Neural cell (in vitro differentiated cells): ENCODE measurements around the gene PLIN4. TPM values are rescaled to one million over a fixed set of nuclear protein-coding genes. Genes with fewer than 3 reads are reported as not detected.

ENCODE experiments used
- H2AFZ ChIP-seq: fragments of 200-600, 300-800 bp; sonication (generic), shearing (Covaris generic); 2 replicates; pipeline ENCODE4 v1.6.0; 2014; ENCODE audit warnings: low read depth, mild to moderate bottlenecking, antibody characterized with exemption, low read length, moderate library complexity
- H3F3A ChIP-seq: fragments of 200-600 bp; shearing (Covaris generic); 2 replicates; pipeline ENCODE4 v1.6.1; 2016; ENCODE audit warnings: mild to moderate bottlenecking, moderate library complexity, mixed read lengths, antibody characterized with exemption, low read length; ENCODE audit not compliant: insufficient read depth, poor library complexity, severe bottlenecking
- H3K27ac ChIP-seq: fragments of 200-600, 300-800 bp; sonication (generic), shearing (Covaris generic); 2 replicates; pipeline ENCODE4 v1.5.1; 2014; ENCODE audit warnings: mild to moderate bottlenecking, low read length, moderate library complexity
- H3K27me3 ChIP-seq: fragments of 300-800, 200-600 bp; sonication (generic), shearing (Covaris generic); 2 replicates; pipeline ENCODE4 v1.6.0; 2014; ENCODE audit warnings: mild to moderate bottlenecking, low read depth, low read length, moderate library complexity; ENCODE audit not compliant: insufficient read depth
- H3K36me3 ChIP-seq: fragments of 300-800, 200-600 bp; sonication (generic), shearing (Covaris generic); 2 replicates; pipeline ENCODE4 v1.5.1; 2014; ENCODE audit warnings: mild to moderate bottlenecking, antibody characterized with exemption, low read length, moderate library complexity; ENCODE audit not compliant: insufficient read depth
- H3K4me2 ChIP-seq: fragments of 300-800, 200-600 bp; sonication (generic), shearing (Covaris generic); 2 replicates; pipeline ENCODE4 v1.6.0; 2014; ENCODE audit warnings: mild to moderate bottlenecking, low read length
- H3K4me3 ChIP-seq: fragments of 300-800, 200-600 bp; sonication (generic), shearing (Covaris generic); 2 replicates; pipeline ENCODE4 v1.5.1; 2014; ENCODE audit warnings: mild to moderate bottlenecking, low read length, moderate library complexity
- H3K79me2 ChIP-seq: fragments of 200-600 bp; shearing (Covaris generic); replicated peaks from 2 replicates; pipeline ENCODE4 v1.6.0; 2014; ENCODE audit warnings: mild to moderate bottlenecking, low read length, moderate library complexity; ENCODE audit not compliant: insufficient read depth
- H3K9ac ChIP-seq: fragments of 300-800, 200-600 bp; sonication (generic), shearing (Covaris generic); 2 replicates; pipeline ENCODE4 v1.6.1; 2016; ENCODE audit warnings: mild to moderate bottlenecking, low read length, mixed read lengths
- H3K9me2 ChIP-seq: fragments of 200-600 bp; shearing (Covaris generic); 2 replicates; pipeline ENCODE4 v1.6.1; 2016; ENCODE audit warnings: mild to moderate bottlenecking, low read length, mixed read lengths; ENCODE audit not compliant: insufficient read depth
- H3K9me3 ChIP-seq: fragments of 200-600, 300-800 bp; sonication (generic), shearing (Covaris generic); 2 replicates; pipeline ENCODE4 v1.6.1; 2016; ENCODE audit warnings: mild to moderate bottlenecking, mixed run types, low read length, moderate library complexity, mixed read lengths
- H4K20me1 ChIP-seq: fragments of 200-600 bp; shearing (Covaris generic); 2 replicates; pipeline ENCODE4 v1.6.1; 2016; ENCODE audit warnings: mild to moderate bottlenecking, mixed run types; ENCODE audit not compliant: insufficient read depth
- EP300 ChIP-seq: fragments of 450-650 bp; conservative IDR thresholded peaks from 2 replicates; pipeline ENCODE4 v1.6.1; 2014; ENCODE audit warnings: antibody characterized with exemption, mild to moderate bottlenecking, moderate library complexity; ENCODE audit not compliant: poor library complexity, severe bottlenecking
- EZH2 ChIP-seq: fragments of 200-600, 300-800 bp; shearing (Covaris generic), sonication (generic); IDR thresholded peaks from 2 replicates; pipeline ENCODE4 v1.6.1; 2014; ENCODE audit warnings: antibody characterized with exemption, low read length, borderline replicate concordance, mild to moderate bottlenecking; ENCODE audit not compliant: insufficient read depth, poor library complexity, severe bottlenecking
- MXI1 ChIP-seq: fragments of 450-650 bp; conservative IDR thresholded peaks from 2 replicates; pipeline ENCODE4 v1.6.1; 2014; ENCODE audit warnings: antibody characterized with exemption, mild to moderate bottlenecking; ENCODE audit not compliant: poor library complexity, severe bottlenecking
- POLR2AphosphoS5 ChIP-seq: IDR thresholded peaks from 2 replicates; pipeline ENCODE4 v1.6.1; 2012
- RAD21 ChIP-seq: fragments of 450-650 bp; conservative IDR thresholded peaks from 2 replicates; pipeline ENCODE4 v1.6.1; 2014; ENCODE audit warnings: antibody characterized with exemption, mild to moderate bottlenecking, moderate library complexity
- SMC3 ChIP-seq: fragments of 450-650 bp; conservative IDR thresholded peaks from 2 replicates; pipeline ENCODE4 v1.6.1; 2014; ENCODE audit warnings: antibody characterized with exemption, mild to moderate bottlenecking, moderate library complexity; ENCODE audit not compliant: poor library complexity
- TAF1 ChIP-seq: IDR thresholded peaks from 2 replicates; pipeline ENCODE4 v1.6.1; 2012; ENCODE audit warnings: low read depth
- polyA plus RNA-seq: library from polyadenylated mRNA; depleted of rRNA; stranded (reverse); fragments of >200 nt; gene quantifications from 2 replicates; pipeline ENCODE4 v1.2.3, GENCODE V29; 2014
- TF ChIP-seq, protein P1 (sequence below): fragments of 450-650 bp; IDR thresholded peaks from 2 replicates; pipeline ENCODE4 v1.5.1; 2014; ENCODE audit warnings: antibody characterized with exemption, mild to moderate bottlenecking, moderate library complexity; ENCODE audit not compliant: poor library complexity, severe bottlenecking
- TF ChIP-seq, protein P2 (sequence below): IDR thresholded peaks from 2 replicates; pipeline ENCODE4 v1.6.1; 2012; ENCODE audit warnings: borderline replicate concordance

Gene PLIN4
- polyA plus RNA-seq, 1 donor from 2014 or later = not detected

DNA sequence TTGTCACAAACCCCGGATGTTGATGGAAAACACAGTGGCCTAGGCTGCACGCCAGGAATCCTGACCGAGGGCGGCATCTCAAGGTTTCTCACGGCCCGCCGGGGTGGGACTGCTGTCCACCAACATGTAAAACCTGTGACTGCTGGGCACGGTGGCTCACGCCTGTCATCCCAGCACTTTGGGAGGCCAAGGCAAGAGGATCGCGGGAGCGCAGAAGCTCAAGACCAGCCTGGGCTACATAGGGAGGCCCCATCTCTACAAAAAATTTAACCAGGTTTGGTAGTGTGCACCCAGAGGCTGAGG, 11.2 kb downstream of the PLIN4 start:
- Histone ChIP-seq H3F3A (no peaks in the 10 kb centered on the region), H3K9me2 (no peaks in the 10 kb centered on the region), H3K4me3 (no peak overlapping the region), H3K9ac (no peak overlapping the region), H4K20me1 (no peaks in the 10 kb centered on the region), H3K27ac (no peak overlapping the region), H3K36me3 (no peaks in the 10 kb centered on the region), H3K9me3 (no peaks in the 10 kb centered on the region), H3K4me2 (no peak overlapping the region), H2AFZ (no peak overlapping the region), H3K79me2 (no peaks in the 10 kb centered on the region), H3K27me3 (no peaks in the 10 kb centered on the region)
- TF ChIP-seq, protein P1, sequence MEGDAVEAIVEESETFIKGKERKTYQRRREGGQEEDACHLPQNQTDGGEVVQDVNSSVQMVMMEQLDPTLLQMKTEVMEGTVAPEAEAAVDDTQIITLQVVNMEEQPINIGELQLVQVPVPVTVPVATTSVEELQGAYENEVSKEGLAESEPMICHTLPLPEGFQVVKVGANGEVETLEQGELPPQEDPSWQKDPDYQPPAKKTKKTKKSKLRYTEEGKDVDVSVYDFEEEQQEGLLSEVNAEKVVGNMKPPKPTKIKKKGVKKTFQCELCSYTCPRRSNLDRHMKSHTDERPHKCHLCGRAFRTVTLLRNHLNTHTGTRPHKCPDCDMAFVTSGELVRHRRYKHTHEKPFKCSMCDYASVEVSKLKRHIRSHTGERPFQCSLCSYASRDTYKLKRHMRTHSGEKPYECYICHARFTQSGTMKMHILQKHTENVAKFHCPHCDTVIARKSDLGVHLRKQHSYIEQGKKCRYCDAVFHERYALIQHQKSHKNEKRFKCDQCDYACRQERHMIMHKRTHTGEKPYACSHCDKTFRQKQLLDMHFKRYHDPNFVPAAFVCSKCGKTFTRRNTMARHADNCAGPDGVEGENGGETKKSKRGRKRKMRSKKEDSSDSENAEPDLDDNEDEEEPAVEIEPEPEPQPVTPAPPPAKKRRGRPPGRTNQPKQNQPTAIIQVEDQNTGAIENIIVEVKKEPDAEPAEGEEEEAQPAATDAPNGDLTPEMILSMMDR = no peak
- TF ChIP-seq, protein P2, sequence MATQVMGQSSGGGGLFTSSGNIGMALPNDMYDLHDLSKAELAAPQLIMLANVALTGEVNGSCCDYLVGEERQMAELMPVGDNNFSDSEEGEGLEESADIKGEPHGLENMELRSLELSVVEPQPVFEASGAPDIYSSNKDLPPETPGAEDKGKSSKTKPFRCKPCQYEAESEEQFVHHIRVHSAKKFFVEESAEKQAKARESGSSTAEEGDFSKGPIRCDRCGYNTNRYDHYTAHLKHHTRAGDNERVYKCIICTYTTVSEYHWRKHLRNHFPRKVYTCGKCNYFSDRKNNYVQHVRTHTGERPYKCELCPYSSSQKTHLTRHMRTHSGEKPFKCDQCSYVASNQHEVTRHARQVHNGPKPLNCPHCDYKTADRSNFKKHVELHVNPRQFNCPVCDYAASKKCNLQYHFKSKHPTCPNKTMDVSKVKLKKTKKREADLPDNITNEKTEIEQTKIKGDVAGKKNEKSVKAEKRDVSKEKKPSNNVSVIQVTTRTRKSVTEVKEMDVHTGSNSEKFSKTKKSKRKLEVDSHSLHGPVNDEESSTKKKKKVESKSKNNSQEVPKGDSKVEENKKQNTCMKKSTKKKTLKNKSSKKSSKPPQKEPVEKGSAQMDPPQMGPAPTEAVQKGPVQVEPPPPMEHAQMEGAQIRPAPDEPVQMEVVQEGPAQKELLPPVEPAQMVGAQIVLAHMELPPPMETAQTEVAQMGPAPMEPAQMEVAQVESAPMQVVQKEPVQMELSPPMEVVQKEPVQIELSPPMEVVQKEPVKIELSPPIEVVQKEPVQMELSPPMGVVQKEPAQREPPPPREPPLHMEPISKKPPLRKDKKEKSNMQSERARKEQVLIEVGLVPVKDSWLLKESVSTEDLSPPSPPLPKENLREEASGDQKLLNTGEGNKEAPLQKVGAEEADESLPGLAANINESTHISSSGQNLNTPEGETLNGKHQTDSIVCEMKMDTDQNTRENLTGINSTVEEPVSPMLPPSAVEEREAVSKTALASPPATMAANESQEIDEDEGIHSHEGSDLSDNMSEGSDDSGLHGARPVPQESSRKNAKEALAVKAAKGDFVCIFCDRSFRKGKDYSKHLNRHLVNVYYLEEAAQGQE = no peak
- TF ChIP-seq EP300 (no peak), EZH2 (no peak), TAF1 (no peak), SMC3 (no peak), RAD21 (no peak), MXI1 (no peak), POLR2AphosphoS5 (no peak)

DNA sequence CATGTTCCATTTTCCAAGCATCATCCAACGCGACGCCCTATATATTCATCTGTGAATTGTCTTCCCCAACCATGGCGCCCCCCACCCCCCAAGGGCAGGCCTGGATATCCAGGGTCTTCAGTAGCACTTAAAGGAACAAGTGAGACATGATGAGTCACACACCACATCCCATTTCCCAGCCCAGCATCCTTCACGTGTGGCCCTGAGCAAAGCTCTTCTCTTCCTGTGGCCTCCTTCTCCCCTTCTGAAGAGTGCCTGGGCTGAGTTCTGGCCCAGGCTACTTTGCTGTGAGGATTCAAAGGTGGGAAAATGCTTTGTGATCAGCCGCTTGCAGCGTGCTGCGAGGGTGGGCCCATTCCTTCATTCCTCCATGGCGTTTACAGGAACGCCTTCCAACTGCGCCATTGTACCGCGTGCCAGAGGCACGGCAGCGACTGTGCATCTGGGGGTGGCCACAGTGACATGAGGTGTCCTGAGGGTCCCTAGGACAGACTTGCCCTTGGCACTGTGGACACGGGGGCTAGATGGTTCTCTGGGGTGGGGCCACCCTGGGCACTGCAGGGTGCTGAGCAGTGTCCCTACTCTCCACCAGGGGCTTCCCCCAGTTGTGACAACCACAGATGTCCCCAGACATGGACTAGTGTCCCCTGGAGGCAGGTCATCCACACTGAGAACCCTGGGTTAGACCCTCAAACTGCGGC, 11.7 kb downstream of the PLIN4 start:
- no peaks in the 10 kb centered on the region for H3F3A ChIP-seq
- H3K27me3 ChIP-seq = no peaks in the 10 kb centered on the region
- H3K9me3 ChIP-seq = no peaks in the 10 kb centered on the region
- H2AFZ ChIP-seq = no peak overlapping the region
- no peak overlapping the region for H3K27ac ChIP-seq
- H3K79me2 ChIP-seq = no peaks in the 10 kb centered on the region
- no peaks in the 10 kb centered on the region for H3K36me3 ChIP-seq
- no peaks in the 10 kb centered on the region for H3K9me2 ChIP-seq
- H3K9ac ChIP-seq = no peak overlapping the region
- no peak overlapping the region for H3K4me2 ChIP-seq
- no peaks in the 10 kb centered on the region for H4K20me1 ChIP-seq
- TF ChIP-seq TAF1 = no peak
- no peak for TF ChIP-seq EP300
- no peak for TF ChIP-seq MXI1
- TF ChIP-seq RAD21 = no peak
- TF ChIP-seq SMC3 = no peak
- TF ChIP-seq, protein P1 = no peak
- no peak for TF ChIP-seq EZH2
- no peak for TF ChIP-seq POLR2AphosphoS5
- TF ChIP-seq, protein P2 = no peak
- no peak overlapping the region for H3K4me3 ChIP-seq
